HepG2 (cell line): Measurements from ENCODE around the gene PLEKHH1. TPM values are rescaled to one million over a fixed set of nuclear protein-coding genes. Genes with fewer than 3 reads are reported as not detected.

Experiments used
- ATAC-seq: fragments of 200-7000 bp; cut with Tn5 transposase; 3 replicates; pipeline ENCODE4 v1.9.1; 2020; ENCODE audit warnings: mild to moderate bottlenecking, moderate library complexity
- BruUV-seq: library from RNA; stranded (reverse); fragments of 400-500 nt; replicated peaks from 2 replicates; lab custom pipeline; 2021; lab: Mats Ljungman, UMichigan
- CTCF ChIA-PET: fragments of 300-600 bp; formaldehyde crosslinking; extraction: SDS; loops from one replicate; lab custom pipeline; 2021; ENCODE audit warnings: low total read pairs, inconsistent platforms, low intra/inter-chr PET ratio; lab: Yijun Ruan, JAX
- POLR2A ChIA-PET: fragments of 350-600 bp; sonication (Branson Sonifier 250); formaldehyde crosslinking; loops from one replicate; lab custom pipeline; 2020; ENCODE audit warnings: antibody characterized with exemption, inconsistent platforms; lab: Yijun Ruan, JAX
- DNase-seq: peaks from one replicate; pipeline ENCODE4 v3.0.0-alpha.2; 2015; ENCODE audit warnings: low spot score
- FAIRE-seq: peaks from 3 replicates; lab custom pipeline; 2011; peaks lifted over from hg19 to GRCh38; lab: Jason Lieb, UNC
- H2AFZ ChIP-seq: one replicate; pipeline ENCODE4 v1.6.1; 2011; ENCODE audit warnings: low read length, inconsistent platforms
- H3K27ac ChIP-seq: fragments of 300-600 bp; 3 replicates; pipeline ENCODE4 v1.8.0; 2011; ENCODE audit warnings: mixed run types, mild to moderate bottlenecking, mixed read lengths, low read length, inconsistent platforms; ENCODE audit not compliant: insufficient read depth; ENCODE audit errors: extremely low read length
- H3K27me3 ChIP-seq, 2 experiments: fragments of 200-600 bp in 1 of 2; 2 replicates in 1 of 2; 3 replicates in 1 of 2; pipeline versions ENCODE4 v1.6.0 to v1.8.0; 2011; ENCODE audit warnings: low read length in 2 of 2, mild to moderate bottlenecking in 2 of 2, moderate library complexity in 2 of 2, inconsistent platforms in 1 of 2; ENCODE audit not compliant: insufficient read depth in 2 of 2, control insufficient read depth in 1 of 2
- H3K36me3 ChIP-seq, 2 experiments: fragments of 200-600 bp in 1 of 2; replicated peaks in 1 of 2; 2 replicates in 1 of 2; 3 replicates in 1 of 2; pipeline versions ENCODE4 v1.5.1 to v1.8.0; 2011; ENCODE audit warnings: low read length in 2 of 2, inconsistent platforms in 1 of 2; ENCODE audit not compliant: insufficient read depth in 2 of 2, control insufficient read depth in 1 of 2
- H3K4me1 ChIP-seq: 2 replicates; pipeline ENCODE4 v1.5.1; 2012; ENCODE audit warnings: low read length, inconsistent platforms; ENCODE audit not compliant: insufficient read depth
- H3K4me2 ChIP-seq: 2 replicates; pipeline ENCODE4 v1.6.0; 2011; ENCODE audit warnings: low read depth, low read length, inconsistent platforms
- H3K4me3 ChIP-seq, 3 experiments: fragments of 200-600 bp in 1 of 3; sonication (generic), shearing (Covaris generic) in 1 of 3; replicated peaks in 1 of 3; 2 replicates each; pipeline ENCODE4 v1.5.1; 2011 to 2016; ENCODE audit warnings: low read length in 3 of 3, inconsistent platforms in 2 of 3, low read depth in 2 of 3, mild to moderate bottlenecking in 2 of 3, control low read depth in 1 of 3, mixed read lengths in 1 of 3; ENCODE audit not compliant: insufficient read depth in 1 of 3
- H3K79me2 ChIP-seq: one replicate; pipeline ENCODE4 v1.6.1; 2011; ENCODE audit warnings: low read length, inconsistent platforms; ENCODE audit not compliant: insufficient read depth
- H3K9ac ChIP-seq: 2 replicates; pipeline ENCODE4 v1.6.0; 2011; ENCODE audit warnings: mild to moderate bottlenecking, low read depth, low read length, inconsistent platforms; ENCODE audit not compliant: insufficient read depth
- H3K9me3 ChIP-seq: 2 replicates; pipeline ENCODE4 v1.5.1; 2012; ENCODE audit warnings: mild to moderate bottlenecking, low read length
- H4K20me1 ChIP-seq: 2 replicates; pipeline ENCODE4 v1.6.0; 2011; ENCODE audit warnings: inconsistent platforms, mild to moderate bottlenecking, low read length, moderate library complexity; ENCODE audit not compliant: insufficient read depth
- CHCHD3 ChIP-seq: sonication (generic); formaldehyde crosslinking; IDR thresholded peaks from 2 replicates; pipeline ENCODE4 v1.8.0; 2022; ENCODE audit warnings: mild to moderate bottlenecking, missing genetic modification reagents, moderate library complexity
- HNRNPH1 ChIP-seq: fragments of 200-400 bp; formaldehyde crosslinking; optimal IDR thresholded peaks from 2 replicates; pipeline ENCODE3; 2017; ENCODE audit warnings: mild to moderate bottlenecking, low read depth, low read length
- PHF5A ChIP-seq: IDR thresholded peaks from one replicate; pipeline ENCODE4 v1.6.1; 2018; ENCODE audit warnings: low read depth, missing genetic modification reagents; ENCODE audit not compliant: unreplicated experiment
- PHF8 ChIP-seq: sonication (generic); formaldehyde crosslinking; IDR thresholded peaks from 2 replicates; pipeline ENCODE4 v1.5.0; 2020; ENCODE audit warnings: missing genetic modification reagents
- POLR2A ChIP-seq, 2 experiments: IDR thresholded peaks; 2 replicates each; pipeline ENCODE4 v1.6.1; 2011; ENCODE audit warnings: low read depth in 2 of 2, low read length in 2 of 2, mild to moderate bottlenecking in 1 of 2, moderate library complexity in 1 of 2; ENCODE audit not compliant: insufficient read depth in 1 of 2
- SAFB2 ChIP-seq: sonication (generic); formaldehyde crosslinking; IDR thresholded peaks from 2 replicates; pipeline ENCODE4 v1.5.1; 2020; ENCODE audit warnings: missing genetic modification reagents, low read depth, mild to moderate bottlenecking, borderline replicate concordance
- SNRNP70 ChIP-seq: fragments of 200-400 bp; formaldehyde crosslinking; IDR thresholded peaks from 2 replicates; pipeline ENCODE4 v1.6.1; 2017; ENCODE audit warnings: mild to moderate bottlenecking, low read depth, low read length, moderate library complexity
- TBP ChIP-seq: sonication (generic); formaldehyde crosslinking; IDR thresholded peaks from 2 replicates; pipeline ENCODE4 v1.5.0; 2020; ENCODE audit warnings: missing genetic modification reagents
- ZBTB3 ChIP-seq: sonication (generic); formaldehyde crosslinking; IDR thresholded peaks from 2 replicates; pipeline ENCODE4 v1.4.0; 2020; ENCODE audit warnings: low read depth, mild to moderate bottlenecking, moderate library complexity, missing genetic modification reagents, borderline replicate concordance
- ZC3H4 ChIP-seq: sonication (generic); formaldehyde crosslinking; IDR thresholded peaks from 2 replicates; pipeline ENCODE4 v1.4.0; 2020; ENCODE audit warnings: missing genetic modification reagents, borderline replicate concordance
- ZFP37 ChIP-seq: sonication (generic); formaldehyde crosslinking; IDR thresholded peaks from 2 replicates; pipeline ENCODE4 v1.4.0; 2020; ENCODE audit warnings: missing genetic modification reagents, borderline replicate concordance
- ZNF33A ChIP-seq: sonication (generic); formaldehyde crosslinking; IDR thresholded peaks from 2 replicates; pipeline ENCODE4 v1.5.1; 2020; ENCODE audit warnings: missing genetic modification reagents, mild to moderate bottlenecking, moderate library complexity, borderline replicate concordance
- ZNF547 ChIP-seq: sonication (generic); formaldehyde crosslinking; IDR thresholded peaks from 2 replicates; pipeline ENCODE4 v1.5.1; 2020; ENCODE audit warnings: mild to moderate bottlenecking, missing genetic modification reagents
- ZNF75D ChIP-seq: sonication (generic); formaldehyde crosslinking; IDR thresholded peaks from 2 replicates; pipeline ENCODE4 v1.8.1; 2023; ENCODE audit warnings: missing genetic modification reagents, mild to moderate bottlenecking, borderline replicate concordance
- ZNF781 ChIP-seq: sonication (generic); formaldehyde crosslinking; IDR thresholded peaks from 2 replicates; pipeline ENCODE4 v1.5.1; 2020; ENCODE audit warnings: borderline replicate concordance, mild to moderate bottlenecking, missing genetic modification reagents; ENCODE audit errors: not compliant biosample characterization
- WGBS: methylation state at CpG from one replicate; pipeline ENCODE4 v1.1.6; 2017; ENCODE audit warnings: low lambda C conversion rate; 5-methylcytosine and 5-hydroxymethylcytosine counted together
- in situ Hi-C: cut with HindIII; loops from 2 replicates; pipeline ENCODE4 v1.10.0; 2017; ENCODE audit warnings: low pct_unique_long_range_greater_than_20kb; ENCODE audit not compliant: extremely low pct_ligation_motif_present
- intact Hi-C: fragments of 100-400 bp; cut with micrococcal nuclease; formaldehyde crosslinking; loops from one replicate; pipeline ENCODE4 v1.10.0; 2022; ENCODE audit not compliant: unreplicated experiment
- polyA plus RNA-seq, 8 experiments: library from polyadenylated mRNA; depleted of rRNA in 3 of 8; stranded (reverse) in 7 of 8; unstranded in 1 of 8; fragments of >200 nt; fragmentation: Illumina TruSeq in 4 of 8; extraction: Trizol in 4 of 8; gene quantifications; 2 replicates each; pipeline versions ENCODE4 v1.2.1 to v1.2.3, GENCODE V29; 2011 to 2016; ENCODE audit warnings: low read depth in 4 of 8, missing spikeins in 1 of 8, mixed read lengths in 1 of 8; ENCODE audit not compliant: insufficient read depth in 1 of 8
- total RNA-seq, 5 experiments: library from RNA; depleted of rRNA; stranded (reverse); fragments of >200 nt; fragmentation: Illumina TruSeq; extraction: Trizol; gene quantifications; 2 replicates each; pipeline ENCODE4 v1.2.3, GENCODE V29; 2016; ENCODE audit warnings: low read depth in 1 of 5
- TF ChIP-seq, protein P1 (sequence below): sonication (generic); formaldehyde crosslinking; IDR thresholded peaks from 2 replicates; pipeline ENCODE4 v1.5.0; 2020; ENCODE audit warnings: mild to moderate bottlenecking, missing genetic modification reagents
- TF ChIP-seq, protein P2 (sequence below): sonication (generic); formaldehyde crosslinking; IDR thresholded peaks from 2 replicates; pipeline ENCODE4 v1.5.0; 2020; ENCODE audit warnings: mild to moderate bottlenecking, low read depth, missing genetic modification reagents, borderline replicate concordance

Gene PLEKHH1
- total and polyA plus RNA-seq, 2 of the 13 experiments (the other 11 are each of a cell fraction or from before 2014, with no cell fraction given): 8.6 to 15.8 TPM

DNA sequence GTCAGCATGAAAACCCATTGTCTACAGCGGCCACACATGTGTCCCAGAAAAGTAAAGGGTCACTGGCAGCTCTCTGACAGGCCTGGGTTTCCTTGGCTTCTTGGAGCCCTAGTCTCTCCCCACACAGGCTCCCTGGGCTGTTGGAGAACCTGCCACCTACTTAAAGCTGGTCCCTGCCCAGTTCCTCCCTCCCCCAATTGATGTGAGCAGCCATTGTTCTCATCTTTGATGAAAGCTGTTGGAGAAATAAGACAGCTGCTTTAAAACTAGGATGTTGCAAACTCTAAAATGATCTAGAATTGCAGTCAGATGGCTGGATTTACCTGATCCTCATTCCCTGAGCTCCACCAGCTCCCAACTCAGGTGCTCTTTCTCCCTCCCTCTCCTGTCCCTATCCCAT lies 4.8 kb upstream of the PLEKHH1 start (continued):
- TF ChIP-seq, protein P1, sequence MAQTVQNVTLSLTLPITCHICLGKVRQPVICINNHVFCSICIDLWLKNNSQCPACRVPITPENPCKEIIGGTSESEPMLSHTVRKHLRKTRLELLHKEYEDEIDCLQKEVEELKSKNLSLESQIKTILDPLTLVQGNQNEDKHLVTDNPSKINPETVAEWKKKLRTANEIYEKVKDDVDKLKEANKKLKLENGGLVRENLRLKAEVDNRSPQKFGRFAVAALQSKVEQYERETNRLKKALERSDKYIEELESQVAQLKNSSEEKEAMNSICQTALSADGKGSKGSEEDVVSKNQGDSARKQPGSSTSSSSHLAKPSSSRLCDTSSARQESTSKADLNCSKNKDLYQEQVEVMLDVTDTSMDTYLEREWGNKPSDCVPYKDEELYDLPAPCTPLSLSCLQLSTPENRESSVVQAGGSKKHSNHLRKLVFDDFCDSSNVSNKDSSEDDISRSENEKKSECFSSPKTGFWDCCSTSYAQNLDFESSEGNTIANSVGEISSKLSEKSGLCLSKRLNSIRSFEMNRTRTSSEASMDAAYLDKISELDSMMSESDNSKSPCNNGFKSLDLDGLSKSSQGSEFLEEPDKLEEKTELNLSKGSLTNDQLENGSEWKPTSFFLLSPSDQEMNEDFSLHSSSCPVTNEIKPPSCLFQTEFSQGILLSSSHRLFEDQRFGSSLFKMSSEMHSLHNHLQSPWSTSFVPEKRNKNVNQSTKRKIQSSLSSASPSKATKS (CRISPR knock-in tag): no peak
- TF ChIP-seq ZFP37 (no peak), TBP (CRISPR knock-in tag) (no peak), ZNF75D (CRISPR knock-in tag) (no peak)

DNA sequence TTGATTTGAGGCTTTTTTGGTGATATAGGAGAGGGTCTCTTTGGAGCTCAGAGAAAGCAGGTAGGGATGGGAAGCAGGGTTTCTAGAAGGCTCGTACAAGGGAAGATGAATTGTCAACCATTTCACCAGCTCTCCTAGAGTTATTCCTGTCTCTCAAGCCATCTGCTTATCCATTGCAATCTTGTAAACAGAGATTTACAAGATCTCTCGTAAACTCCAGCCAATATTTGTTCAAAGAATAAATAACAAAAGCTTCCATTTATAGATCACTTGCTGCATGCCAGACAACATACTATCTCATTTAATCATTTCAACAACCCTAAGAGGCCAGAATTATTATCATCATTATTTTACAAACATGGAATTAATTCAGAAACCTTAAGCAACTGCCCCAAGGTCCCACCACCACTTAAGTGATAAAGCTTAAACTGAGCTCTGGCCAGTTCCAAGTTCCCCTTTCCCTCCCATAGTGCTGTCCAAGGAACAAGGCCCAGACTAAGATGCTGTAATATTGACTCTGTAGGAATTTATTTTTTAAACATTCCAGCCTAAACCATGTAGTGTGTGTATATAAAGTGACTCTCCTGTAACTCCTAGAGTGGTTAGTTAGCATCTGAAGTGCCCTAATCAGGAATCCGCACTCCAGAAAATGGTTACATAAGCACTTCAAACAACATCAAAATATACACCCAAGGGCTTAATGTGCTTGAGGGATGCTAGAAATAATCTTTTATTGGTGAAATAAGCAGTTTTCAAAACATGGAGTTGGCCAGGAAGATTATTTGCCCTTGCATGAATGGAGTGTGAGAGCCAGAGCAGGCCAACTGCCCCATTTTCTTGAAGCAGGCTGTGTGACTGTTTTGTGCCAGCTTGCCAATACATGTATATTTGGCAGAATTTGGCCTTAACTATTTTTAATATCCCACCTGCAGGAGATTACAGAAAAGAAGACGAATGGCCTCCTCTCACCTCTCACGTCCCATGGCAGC lies 2.8 kb upstream of the PLEKHH1 start:
- no peak for FAIRE-seq
- in situ Hi-C loops: loop anchor here (5.0 kb wide), 1 partner anchor 37 kb away; no protein-coding TSS in a partner anchor
- H3K9me3 ChIP-seq: no peaks in the 10 kb centered on the region
- H3K36me3 ChIP-seq: no peaks in the 10 kb centered on the region
- H3K9ac ChIP-seq: no peak overlapping the region
- POLR2A ChIA-PET: interaction anchor here (1.3 kb wide), 1 partner anchor 70 kb away, joined by 3 read pairs; the partner anchor contains the start of gene PIGH
- BruUV-seq: no TSS peak
- no peak overlapping the region for H2AFZ ChIP-seq
- intact Hi-C loops: loop anchor here (5.0 to 10.0 kb wide), 3 partner anchors 103 to 175 kb away; partner anchors contain the start of gene RDH12
- H4K20me1 ChIP-seq: no peaks in the 10 kb centered on the region
- H3K27ac ChIP-seq: no peak overlapping the region
- DNase-seq: no peak
- CTCF ChIA-PET: no interaction called here
- H3K4me2 ChIP-seq: no peak overlapping the region
- no peak overlapping the region for H3K4me3 ChIP-seq
- WGBS: 38% methylated on average over 5 of the region's 5 CpGs
- TF ChIP-seq ZBTB3 (no peak), ZNF781 (CRISPR knock-in tag) (no peak), ZC3H4 (CRISPR knock-in tag) (no peak), SNRNP70 (no peak), ZNF33A (no peak), SAFB2 (no peak), PHF5A (CRISPR knock-in tag) (no peak), HNRNPH1 (no peak), PHF8 (CRISPR knock-in tag) (no peak), CHCHD3 (CRISPR knock-in tag) (no peak), ZNF547 (CRISPR knock-in tag) (no peak), POLR2A (IDR thresholded peaks at IDR 0.05; ENCODE audit: insufficient read depth in 1 of 2, low read depth in 2 of 2, low read length in 2 of 2) (no peak)
- TF ChIP-seq, protein P2, sequence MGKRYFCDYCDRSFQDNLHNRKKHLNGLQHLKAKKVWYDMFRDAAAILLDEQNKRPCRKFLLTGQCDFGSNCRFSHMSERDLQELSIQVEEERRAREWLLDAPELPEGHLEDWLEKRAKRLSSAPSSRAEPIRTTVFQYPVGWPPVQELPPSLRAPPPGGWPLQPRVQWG: no peak
- H3K79me2 ChIP-seq: no peaks in the 10 kb centered on the region
- peaks cover 43% of the 10 kb centered on the region for H3K4me1 ChIP-seq
- peaks cover 0 to 18% of the 10 kb centered on the region in 2 experiments; a peak in 3 of 5 replicates for H3K27me3 ChIP-seq
- ATAC-seq: no peak
